SK-N-SH (cell line): Measurements from ENCODE around the gene PEX12.

Experiments
- NRF1 ChIP-seq: IDR thresholded peaks from 2 replicates; pipeline ENCODE4 v1.6.1; 2012; ENCODE audit warnings: low read depth, mild to moderate bottlenecking, low read length
- TF ChIP-seq, protein P1 (sequence below): fragments of 200-600 bp; sonication (generic); IDR thresholded peaks from 2 replicates; pipeline ENCODE4 v1.6.1; 2017; ENCODE audit warnings: antibody characterized with exemption, mild to moderate bottlenecking, moderate library complexity

- no peak for TF ChIP-seq NRF1
- TF ChIP-seq, protein P1, sequence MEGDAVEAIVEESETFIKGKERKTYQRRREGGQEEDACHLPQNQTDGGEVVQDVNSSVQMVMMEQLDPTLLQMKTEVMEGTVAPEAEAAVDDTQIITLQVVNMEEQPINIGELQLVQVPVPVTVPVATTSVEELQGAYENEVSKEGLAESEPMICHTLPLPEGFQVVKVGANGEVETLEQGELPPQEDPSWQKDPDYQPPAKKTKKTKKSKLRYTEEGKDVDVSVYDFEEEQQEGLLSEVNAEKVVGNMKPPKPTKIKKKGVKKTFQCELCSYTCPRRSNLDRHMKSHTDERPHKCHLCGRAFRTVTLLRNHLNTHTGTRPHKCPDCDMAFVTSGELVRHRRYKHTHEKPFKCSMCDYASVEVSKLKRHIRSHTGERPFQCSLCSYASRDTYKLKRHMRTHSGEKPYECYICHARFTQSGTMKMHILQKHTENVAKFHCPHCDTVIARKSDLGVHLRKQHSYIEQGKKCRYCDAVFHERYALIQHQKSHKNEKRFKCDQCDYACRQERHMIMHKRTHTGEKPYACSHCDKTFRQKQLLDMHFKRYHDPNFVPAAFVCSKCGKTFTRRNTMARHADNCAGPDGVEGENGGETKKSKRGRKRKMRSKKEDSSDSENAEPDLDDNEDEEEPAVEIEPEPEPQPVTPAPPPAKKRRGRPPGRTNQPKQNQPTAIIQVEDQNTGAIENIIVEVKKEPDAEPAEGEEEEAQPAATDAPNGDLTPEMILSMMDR, result no peak
These were observed 9.0 kb downstream of the PEX12 start for GRCh38 chr17:35569405-35569804.
